Measurements from ENCODE around the gene RFWD3. TPM values are rescaled to one million over a fixed set of nuclear protein-coding genes. Genes with fewer than 3 reads are reported as not detected.

Gene RFWD3
- total RNA-seq, 1 donor from 2014 or later = 55.7 TPM

GRCh38 chr16:74709441-74709877 lies 42.8 kb upstream of the RFWD3 start:
- H3K9ac ChIP-seq = no peak overlapping the region
- Mint-ChIP-seq H3K27ac (no peak overlapping the region), H3K36me3 (no peaks in the 10 kb centered on the region), H3K27me3 (ENCODE audit: insufficient read depth, low read depth) (peaks cover 10% of the 10 kb centered on the region), H3K4me1 (peaks cover 6% of the 10 kb centered on the region), H3K9me3 (no peaks in the 10 kb centered on the region), H3K4me3 (no peak overlapping the region)
- peak; percentile 85 for DNase-seq (ENCODE audit: low spot score)
- H3K4me1 ChIP-seq = peaks cover 3% of the 10 kb centered on the region
- H3K27me3 ChIP-seq = peaks cover 3% of the 10 kb centered on the region
- no peaks in the 10 kb centered on the region for H3K9me3 ChIP-seq (ENCODE audit: low read depth)
- H3K27ac ChIP-seq = no peak overlapping the region
- no peaks in the 10 kb centered on the region for H4K20me1 ChIP-seq (ENCODE audit: low read depth)
- no peak overlapping the region for H2AFZ ChIP-seq (replicated peaks)
- no peaks in the 10 kb centered on the region for H3F3A ChIP-seq (ENCODE audit: low read depth)
- no peak overlapping the region for H3K4me2 ChIP-seq
- no peaks in the 10 kb centered on the region for H3K79me2 ChIP-seq (ENCODE audit: low read depth)
- H3K4me3 ChIP-seq = no peak overlapping the region
- TF ChIP-seq EZH2phosphoT487 (IDR thresholded peaks at IDR 0.05) (no peak), CTCF (IDR thresholded peaks at IDR 0.05) (peak; percentile 99)
- no peaks in the 10 kb centered on the region for H3K36me3 ChIP-seq

GRCh38 chr16:74700438-74701225 lies 34.0 kb upstream of the RFWD3 start, which contains the start of gene MLKL:
TSS of gene MLKL (minus strand) at chr16:74700862. CDS start at chr16:74695757, 5,105 bp downstream.
- no peak within 1 kb of the TSS for H3K9ac ChIP-seq
- H3K36me3 ChIP-seq = no peaks in the 10 kb centered on the region
- Mint-ChIP-seq H3K27ac (no peak within 1 kb of the TSS), H3K36me3 (no peaks in the 10 kb centered on the region), H3K9me3 (no peaks in the 10 kb centered on the region), H3K27me3 (ENCODE audit: insufficient read depth, low read depth) (peaks cover 4% of the 10 kb centered on the region), H3K4me1 (peaks cover 8% of the 10 kb centered on the region), H3K4me3 (peak within 1 kb of the TSS; percentile 79)
- peak within 1 kb of the TSS; percentile 73 for H3K4me2 ChIP-seq
- no peaks in the 10 kb centered on the region for H3K4me1 ChIP-seq
- peak; percentile 16 for TF ChIP-seq CTCF (IDR thresholded peaks at IDR 0.05)
- TF ChIP-seq EZH2 (IDR thresholded peaks at IDR 0.05) = no peak
- H3K27me3 ChIP-seq = peaks cover 29% of the 10 kb centered on the region
- H4K20me1 ChIP-seq (ENCODE audit: low read depth) = no peaks in the 10 kb centered on the region
- DNase-seq (ENCODE audit: low spot score) = peak; percentile 53
- H3F3A ChIP-seq (ENCODE audit: low read depth) = no peaks in the 10 kb centered on the region
- H3K9me3 ChIP-seq (ENCODE audit: low read depth) = no peaks in the 10 kb centered on the region
- peak within 1 kb of the TSS; percentile 41 for H3K4me3 ChIP-seq
- no peak within 1 kb of the TSS for H3K27ac ChIP-seq
- H2AFZ ChIP-seq (replicated peaks) = peak within 1 kb of the TSS; percentile 91
- H3K79me2 ChIP-seq (ENCODE audit: low read depth) = no peaks in the 10 kb centered on the region

GRCh38 chr16:74700116-74700437 lies 33.4 kb upstream of the RFWD3 start:
- Histone ChIP-seq H3K27ac (no peak overlapping the region), H3K4me3 (peak overlapping the region; percentile 41), H3K4me1 (no peaks in the 10 kb centered on the region), H4K20me1 (ENCODE audit: low read depth) (no peaks in the 10 kb centered on the region), H3F3A (ENCODE audit: low read depth) (no peaks in the 10 kb centered on the region), H3K79me2 (ENCODE audit: low read depth) (no peaks in the 10 kb centered on the region), H3K4me2 (peak overlapping the region; percentile 73), H3K27me3 (peaks cover 29% of the 10 kb centered on the region), H3K36me3 (no peaks in the 10 kb centered on the region), H3K9ac (no peak overlapping the region), H2AFZ (replicated peaks) (peak overlapping the region; percentile 91), H3K9me3 (ENCODE audit: low read depth) (no peaks in the 10 kb centered on the region)
- no peak for DNase-seq (ENCODE audit: low spot score)
- peaks cover 4% of the 10 kb centered on the region for H3K27me3 Mint-ChIP-seq (ENCODE audit: insufficient read depth, low read depth)
- no peaks in the 10 kb centered on the region for H3K36me3 Mint-ChIP-seq
- H3K9me3 Mint-ChIP-seq = no peaks in the 10 kb centered on the region
- TF ChIP-seq CTCF (IDR thresholded peaks at IDR 0.05) = no peak
- peaks cover 8% of the 10 kb centered on the region for H3K4me1 Mint-ChIP-seq
- peak overlapping the region; percentile 79 for H3K4me3 Mint-ChIP-seq
- no peak overlapping the region for H3K27ac Mint-ChIP-seq
